Measurements from ENCODE around the gene PDE4B.
"Not testable (repeated sequence)": the region's sequence is repeated elsewhere in the genome, so short reads cannot be mapped to it uniquely, and the experiment has no call there.

Gene PDE4B

DNA sequence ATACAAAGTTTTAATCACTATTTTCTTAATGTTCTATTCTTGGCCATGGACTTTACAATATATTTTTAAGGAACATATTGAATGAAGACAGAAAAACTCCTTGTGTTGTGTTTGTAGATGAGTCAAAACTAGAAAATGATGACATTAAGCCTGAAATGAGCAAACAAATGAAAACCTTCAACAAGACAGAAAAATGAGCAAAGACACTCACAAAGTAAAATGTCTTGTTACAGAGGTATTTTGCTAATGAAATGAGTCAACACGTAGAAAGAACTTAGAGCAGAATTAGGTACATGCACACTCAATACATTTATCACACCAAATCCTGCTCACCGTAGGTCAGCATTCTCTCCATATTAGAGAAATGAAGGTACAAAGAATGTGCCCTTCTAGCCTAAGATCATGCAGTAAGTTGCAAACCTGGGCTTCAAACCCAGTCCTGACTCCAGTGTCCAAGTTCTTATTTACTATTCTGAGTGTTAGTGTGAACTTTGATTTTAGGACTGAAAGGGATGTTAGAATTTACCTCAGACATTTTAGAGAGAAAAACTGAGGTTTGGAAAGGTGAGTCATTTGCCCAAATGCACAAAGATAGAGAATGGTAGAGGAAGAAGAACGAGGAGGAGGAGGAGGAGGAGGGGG, 607.3 kb downstream of the PDE4B start:
- DNase-seq: no peak

DNA sequence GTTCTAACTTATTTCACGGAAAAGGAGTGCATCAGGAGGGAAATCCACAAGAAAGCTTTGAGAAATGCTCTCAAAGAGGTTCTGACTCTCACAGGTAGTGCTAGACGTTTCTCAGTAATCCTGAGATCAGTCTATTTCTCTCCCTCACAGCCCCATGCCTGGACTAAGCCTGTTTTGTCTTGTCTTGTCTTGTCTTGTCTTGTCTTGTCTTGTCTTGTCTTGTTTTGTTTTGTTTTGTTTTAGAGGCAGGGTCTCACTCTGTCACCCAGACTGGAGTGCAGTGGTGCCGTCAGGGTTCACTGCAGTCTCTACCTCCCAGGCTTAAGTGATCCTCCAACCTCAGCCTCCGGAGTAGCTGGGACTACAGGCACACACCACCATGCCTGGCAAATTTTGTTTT, 608.0 kb downstream of the PDE4B start:
- DNase-seq: no peak

DNA sequence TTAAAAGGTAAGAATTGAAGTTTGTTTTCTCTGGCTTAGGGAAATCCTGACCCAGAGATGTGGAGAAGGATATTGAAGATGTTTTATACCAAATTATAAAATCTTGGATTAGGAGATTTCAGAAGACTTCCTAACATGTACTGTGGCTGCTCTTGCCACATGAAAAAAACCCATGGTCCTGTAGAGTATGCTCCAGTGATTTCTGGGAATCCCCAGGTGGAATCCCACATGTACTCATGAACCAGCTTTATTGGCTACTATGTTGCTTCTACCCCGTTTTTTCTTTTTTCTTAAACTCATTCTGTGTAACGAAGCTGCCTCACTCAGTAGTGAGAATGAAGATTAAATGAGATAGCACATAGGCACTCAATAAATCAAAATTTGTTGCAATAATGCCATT, 608.5 kb downstream of the PDE4B start:
- no peak for DNase-seq

DNA sequence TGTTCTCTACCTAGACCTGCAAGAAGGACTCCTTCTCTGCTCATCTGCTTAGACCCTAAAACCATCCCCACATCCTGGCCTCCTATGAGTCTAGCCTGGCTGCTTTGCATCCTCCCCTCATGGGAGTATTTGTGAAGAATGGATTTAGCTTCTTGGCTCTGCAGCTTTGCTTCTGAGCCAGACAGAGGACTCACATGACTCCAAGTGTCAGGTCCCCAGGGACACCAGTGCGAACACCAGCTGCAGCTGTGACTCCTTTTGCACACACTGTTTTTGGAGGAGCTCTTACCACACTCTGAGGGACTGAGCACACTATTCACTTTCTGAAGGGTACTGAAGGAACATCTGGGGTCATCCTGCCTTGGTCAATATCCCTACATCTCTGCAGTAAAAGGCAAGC, 609.5 kb downstream of the PDE4B start:
- no peak for DNase-seq

DNA sequence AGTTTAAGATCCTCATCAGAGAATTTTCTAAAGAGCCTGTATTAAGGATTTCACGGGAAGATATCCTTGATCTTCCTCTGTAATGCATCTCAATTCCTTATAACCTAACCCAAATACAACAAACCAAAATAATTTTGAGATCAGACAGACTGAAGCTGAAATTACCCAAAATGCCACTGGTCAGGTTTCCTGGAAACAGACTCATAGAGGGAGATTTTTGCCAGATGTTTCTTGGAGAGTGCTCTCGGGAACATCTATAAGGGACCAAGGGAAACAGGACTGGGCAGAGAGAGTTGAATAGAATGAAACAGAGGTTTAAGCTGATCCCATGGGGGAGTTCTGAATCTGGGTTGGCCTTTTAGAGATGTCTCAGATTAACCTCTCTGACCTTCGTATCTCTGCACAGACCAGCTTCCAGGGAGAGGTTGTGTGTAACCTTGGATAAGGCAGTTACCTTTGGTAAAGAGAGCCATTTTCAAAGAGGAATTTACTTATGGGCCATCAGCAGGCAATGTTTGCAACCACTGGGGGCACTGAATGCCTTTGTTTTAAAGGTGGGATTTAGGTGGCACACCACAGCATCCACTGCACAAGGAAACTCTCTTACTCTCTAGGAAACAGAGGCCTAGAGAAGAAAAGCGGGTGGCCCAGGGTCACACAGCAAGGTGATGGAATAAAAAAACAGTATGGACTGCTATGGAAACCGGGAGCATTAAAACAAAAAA, 610.5 kb downstream of the PDE4B start:
- no peak for DNase-seq

DNA sequence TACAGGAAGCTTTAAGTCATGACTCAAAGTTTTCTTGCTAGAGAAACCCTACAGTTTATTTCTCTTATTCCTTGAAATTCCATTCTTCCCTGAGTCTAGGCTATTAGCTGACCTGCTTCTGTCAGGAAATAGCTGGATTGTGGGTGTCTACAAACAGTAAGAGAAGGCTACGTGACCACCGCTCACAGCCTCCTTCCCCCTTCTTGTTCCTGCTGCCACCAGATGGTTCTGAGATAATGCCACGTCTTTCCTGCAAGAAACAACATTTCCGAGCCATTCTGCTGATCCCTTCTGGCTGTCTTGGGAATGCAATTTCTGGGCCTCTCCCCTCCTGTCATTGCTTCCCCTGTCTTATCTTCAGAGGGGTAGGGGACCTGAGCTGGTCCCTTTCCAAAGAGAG, 612.4 kb downstream of the PDE4B start:
- no peak for DNase-seq

DNA sequence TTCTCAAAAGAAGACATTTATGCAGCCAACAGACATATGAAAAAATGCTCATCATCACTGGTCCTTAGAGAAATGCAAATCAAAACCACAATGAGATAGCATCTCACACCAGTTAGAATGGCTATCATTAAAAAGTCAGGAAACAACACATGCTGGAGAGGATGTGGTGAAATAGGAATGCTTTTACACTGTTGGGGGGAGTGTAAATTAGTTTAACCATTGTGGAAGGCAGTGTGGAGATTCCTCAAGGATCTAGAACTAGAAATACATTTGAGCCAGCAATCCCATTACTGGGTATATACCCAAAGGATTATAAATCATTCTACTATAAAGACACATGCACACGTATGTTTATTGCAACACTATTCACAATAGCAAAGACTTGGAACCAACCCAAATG, 618.8 kb downstream of the PDE4B start:
- not testable (repeated sequence) for DNase-seq

DNA sequence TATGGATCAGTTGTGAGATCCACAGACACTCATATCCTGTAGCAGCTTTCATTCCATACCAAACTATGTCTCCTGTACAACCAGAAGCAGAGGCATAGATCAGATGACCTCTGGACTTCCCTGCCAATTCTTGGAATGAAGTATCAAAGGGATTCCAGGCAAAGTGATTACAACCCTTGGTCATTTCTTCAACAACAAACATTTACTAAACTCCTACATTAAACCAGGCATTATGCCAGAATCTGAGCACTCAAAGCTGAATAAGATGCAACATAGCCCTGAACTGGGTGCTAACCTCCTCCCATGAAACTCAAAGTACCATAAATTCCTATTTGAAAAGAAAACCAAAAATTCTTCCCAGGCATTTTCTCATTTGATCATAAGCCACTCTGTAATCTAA, 620.0 kb downstream of the PDE4B start:
- no peak for DNase-seq

DNA sequence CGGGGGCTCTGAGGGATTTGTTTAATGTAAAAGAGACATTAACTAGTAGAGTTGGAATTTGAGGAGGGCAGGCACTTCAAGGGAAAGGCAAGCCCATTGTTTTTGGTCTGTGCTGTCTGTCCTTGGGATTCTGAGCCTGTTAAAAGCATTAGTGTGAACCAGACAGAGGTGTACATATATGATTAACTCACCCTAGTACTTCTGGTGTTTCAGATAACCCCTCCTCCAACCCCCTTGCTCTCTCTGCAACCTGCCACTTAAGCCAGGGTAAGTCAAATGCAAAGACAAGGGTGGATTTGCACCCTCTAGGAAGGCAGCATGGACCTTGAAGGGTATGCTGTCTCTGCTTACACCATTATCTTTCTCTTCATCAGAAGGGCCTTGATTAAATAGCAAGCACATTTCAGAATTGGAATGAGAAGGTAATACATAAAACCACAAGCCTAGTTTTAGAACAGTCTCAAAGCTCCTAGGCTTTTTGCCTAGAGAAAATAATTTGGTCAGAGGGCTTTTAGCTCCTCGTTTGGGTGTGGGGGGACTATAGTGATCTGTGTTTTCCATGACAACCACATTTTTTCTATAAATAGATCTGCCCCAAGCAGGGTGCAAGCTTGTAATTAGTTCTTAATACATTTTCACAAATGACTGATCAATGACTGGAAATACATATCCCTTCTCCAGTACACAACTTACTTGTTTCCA, 620.6 kb downstream of the PDE4B start:
- no peak for DNase-seq

DNA sequence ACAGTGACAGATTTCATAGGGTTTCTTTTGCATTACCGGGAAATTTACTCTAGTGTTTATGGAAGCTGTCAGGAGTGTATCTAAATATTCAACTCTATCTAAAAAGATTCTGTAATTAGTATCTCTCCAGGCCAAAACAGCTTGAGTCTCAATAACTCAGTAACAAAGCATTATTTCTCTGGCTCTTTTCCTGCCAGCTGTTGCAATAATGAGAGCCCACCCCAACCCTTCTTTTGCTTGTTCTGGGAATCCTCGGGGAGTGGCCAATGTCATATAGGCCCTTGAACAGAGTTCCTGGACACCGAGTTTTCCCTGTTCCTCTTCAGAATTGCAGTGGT, 621.1 kb downstream of the PDE4B start:
- DNase-seq: no peak

DNA sequence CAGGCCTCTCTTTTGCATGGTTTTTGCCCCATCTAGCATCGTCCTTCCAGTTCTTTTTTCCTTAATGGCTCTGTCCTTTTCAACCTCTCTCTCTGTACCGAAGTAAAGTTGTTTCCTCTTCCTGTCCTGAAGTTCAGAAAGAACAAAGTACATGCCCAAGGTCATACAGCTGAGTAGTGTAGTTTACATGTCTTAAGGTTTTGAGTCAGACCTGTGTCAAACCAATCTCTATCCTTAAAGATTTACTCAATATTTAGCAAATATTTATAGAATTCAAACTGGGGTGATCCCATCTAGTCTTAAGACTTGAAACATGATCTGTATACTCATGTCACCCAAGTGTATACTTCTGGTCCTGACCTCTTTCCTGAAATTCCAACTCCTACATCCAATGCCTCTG, 622.6 kb downstream of the PDE4B start:
- DNase-seq: no peak

DNA sequence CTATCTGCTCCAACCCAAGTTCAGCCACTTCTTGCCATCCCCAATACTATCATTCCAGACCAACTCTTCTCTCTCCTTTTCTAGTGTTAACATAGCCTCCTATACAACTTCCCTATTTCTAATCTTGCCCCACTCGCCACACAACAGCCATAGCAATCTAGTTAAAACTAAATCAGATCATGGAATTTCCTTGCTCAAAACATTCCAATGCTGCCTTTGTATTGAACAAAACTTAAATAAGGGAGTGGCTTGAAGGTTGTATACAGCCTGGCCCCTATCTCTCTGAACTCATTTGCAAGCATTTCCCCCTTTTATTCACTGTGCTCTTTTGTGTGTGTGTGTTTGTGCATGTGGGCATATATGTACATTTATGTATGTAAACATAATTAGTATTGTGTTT, 623.2 kb downstream of the PDE4B start:
- no peak for DNase-seq

DNA sequence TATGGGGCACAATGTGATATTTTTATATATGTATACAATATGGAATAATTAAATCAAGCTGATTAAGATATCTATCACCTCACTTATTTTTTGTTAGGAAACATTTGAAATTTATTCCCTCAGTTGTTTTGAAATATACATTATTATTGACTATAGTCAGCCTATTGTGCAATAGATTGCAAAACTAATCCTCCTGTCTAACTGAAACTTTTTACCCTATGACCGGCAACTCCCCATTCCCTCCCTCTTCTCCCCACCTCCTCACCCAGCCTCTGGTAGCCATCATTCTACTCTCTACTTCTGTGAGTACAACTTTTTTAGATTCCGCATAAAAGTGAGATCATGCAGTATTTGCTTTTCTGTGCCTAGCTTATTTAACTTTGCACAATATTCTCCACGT, 623.6 kb downstream of the PDE4B start:
- no peak for DNase-seq

DNA sequence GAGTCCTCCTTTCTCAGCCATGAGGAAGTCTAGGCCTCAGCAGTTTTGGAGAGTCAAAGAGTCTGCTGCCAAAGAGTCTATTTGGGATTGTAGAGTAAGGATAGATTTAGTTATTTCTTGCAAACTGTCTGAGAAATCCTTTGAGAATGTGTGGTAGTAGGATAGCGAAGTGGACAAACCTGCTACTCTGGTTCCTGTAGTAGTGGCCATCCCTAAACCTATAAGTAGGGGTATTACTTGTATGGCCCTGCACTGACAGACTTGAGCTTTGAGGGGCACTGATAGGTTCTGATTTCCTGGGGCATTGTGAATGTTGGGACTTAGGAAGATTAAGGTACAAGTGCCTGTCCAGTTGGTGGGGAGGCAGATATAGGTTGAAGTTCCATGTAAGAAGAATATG, 625.3 kb downstream of the PDE4B start:
- no peak for DNase-seq

DNA sequence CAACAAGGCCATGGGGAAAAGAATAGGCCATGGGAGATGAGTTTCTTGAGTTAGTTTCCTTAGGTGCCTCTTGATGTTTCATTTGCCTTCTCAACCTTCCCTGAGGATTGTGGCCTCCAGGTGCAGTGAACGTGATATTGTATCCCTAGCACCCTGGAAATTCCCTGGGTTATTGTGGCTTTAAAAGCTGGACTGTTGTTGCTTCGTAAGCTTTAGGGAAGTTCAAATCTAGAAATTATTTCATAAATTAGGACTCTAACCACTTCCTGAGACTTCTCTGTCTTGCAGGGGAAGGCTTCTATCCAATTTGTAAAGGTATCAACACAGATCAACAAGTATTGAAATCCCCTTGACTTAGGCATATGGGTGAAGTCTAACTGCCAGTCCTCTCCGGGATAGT, 627.5 kb downstream of the PDE4B start:
- not testable (repeated sequence) for DNase-seq

DNA sequence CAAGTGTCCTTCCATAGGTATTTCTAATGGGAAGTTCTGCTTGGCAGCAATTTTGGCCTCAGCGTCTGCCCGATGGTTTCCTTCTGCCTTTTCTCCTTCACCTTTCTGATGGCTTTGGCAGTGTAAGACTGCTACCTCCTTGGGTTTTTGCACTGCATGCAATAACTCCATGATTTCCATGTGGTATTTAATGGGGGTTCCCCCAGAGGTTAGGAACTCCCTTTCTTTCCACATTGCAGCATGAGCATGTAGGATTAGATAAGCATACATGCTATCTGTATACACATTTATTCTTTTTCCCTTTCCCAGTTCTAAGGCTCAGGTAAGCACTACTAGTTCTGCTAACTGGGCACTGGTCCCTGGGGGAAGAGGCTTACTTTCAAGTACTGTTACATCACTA, 628.2 kb downstream of the PDE4B start:
- DNase-seq: not testable (repeated sequence)

DNA sequence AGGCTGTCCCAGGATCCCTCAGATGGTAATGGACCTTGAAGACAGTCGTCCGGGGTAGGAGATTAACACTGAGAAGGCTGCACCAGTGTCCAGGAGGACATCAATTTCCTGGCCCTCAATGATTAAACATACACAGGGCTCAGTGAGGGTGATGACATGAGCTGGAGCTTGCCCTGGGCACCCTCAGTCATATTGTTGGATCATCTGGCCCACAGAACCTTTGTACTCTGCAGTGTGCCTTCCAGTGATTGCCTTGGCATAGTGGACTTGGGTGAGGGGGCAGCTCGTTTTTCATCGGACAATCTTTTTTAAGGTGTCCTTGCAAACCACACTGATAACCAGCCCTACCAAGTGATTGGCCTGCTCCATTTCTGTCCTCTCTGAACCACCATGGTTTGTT, 630.1 kb downstream of the PDE4B start:
- no peak for DNase-seq

Data from right kidney (tissue), 1 donor.